ENCODE results near the gene MED13.

DNA sequence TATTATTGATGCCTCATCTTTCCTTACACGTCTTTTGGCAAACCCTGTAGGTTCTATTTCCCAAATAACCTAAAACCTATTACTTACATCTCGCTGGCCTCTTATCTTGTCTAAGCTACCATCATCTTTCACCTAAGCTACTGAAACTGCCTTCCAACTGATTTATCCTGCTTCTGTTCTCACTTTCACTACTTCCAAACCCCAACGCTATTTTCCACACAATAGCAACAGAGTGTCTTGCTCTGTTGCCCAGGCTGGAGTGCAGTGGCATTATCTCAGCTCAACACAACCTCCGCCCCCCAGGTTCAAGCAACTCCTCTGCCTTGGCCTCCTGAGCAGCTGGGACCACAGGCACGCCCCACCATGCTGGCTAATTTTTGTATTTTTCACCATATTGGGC lies 84.5 kb downstream of the MED13 start:
- TF ChIP-seq, protein P1, sequence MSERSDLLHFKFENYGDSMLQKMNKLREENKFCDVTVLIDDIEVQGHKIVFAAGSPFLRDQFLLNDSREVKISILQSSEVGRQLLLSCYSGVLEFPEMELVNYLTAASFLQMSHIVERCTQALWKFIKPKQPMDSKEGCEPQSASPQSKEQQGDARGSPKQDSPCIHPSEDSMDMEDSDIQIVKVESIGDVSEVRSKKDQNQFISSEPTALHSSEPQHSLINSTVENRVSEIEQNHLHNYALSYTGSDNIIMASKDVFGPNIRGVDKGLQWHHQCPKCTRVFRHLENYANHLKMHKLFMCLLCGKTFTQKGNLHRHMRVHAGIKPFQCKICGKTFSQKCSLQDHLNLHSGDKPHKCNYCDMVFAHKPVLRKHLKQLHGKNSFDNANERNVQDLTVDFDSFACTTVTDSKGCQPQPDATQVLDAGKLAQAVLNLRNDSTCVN (tag by site-specific recombination; optimal IDR thresholded peaks at IDR 0.05): no peak
- TF ChIP-seq KLF1 (tag by site-specific recombination; IDR thresholded peaks at IDR 0.05): no peak
- TF ChIP-seq, protein P2, sequence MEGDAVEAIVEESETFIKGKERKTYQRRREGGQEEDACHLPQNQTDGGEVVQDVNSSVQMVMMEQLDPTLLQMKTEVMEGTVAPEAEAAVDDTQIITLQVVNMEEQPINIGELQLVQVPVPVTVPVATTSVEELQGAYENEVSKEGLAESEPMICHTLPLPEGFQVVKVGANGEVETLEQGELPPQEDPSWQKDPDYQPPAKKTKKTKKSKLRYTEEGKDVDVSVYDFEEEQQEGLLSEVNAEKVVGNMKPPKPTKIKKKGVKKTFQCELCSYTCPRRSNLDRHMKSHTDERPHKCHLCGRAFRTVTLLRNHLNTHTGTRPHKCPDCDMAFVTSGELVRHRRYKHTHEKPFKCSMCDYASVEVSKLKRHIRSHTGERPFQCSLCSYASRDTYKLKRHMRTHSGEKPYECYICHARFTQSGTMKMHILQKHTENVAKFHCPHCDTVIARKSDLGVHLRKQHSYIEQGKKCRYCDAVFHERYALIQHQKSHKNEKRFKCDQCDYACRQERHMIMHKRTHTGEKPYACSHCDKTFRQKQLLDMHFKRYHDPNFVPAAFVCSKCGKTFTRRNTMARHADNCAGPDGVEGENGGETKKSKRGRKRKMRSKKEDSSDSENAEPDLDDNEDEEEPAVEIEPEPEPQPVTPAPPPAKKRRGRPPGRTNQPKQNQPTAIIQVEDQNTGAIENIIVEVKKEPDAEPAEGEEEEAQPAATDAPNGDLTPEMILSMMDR (tag by site-specific recombination; IDR thresholded peaks at IDR 0.05): no peak
